Neuron (in vitro differentiated cells): Measurements from ENCODE around the gene CRYAA.

Experiments
- H2AFZ ChIP-seq: one replicate; pipeline ENCODE4 v1.6.1; 2013; ENCODE audit warnings: low read depth, mild to moderate bottlenecking, inconsistent platforms, low read length, moderate library complexity
- H3K27me3 ChIP-seq: one replicate; pipeline ENCODE4 v1.6.1; 2013; ENCODE audit warnings: low read length; ENCODE audit not compliant: insufficient read depth
- H3K36me3 ChIP-seq: one replicate; pipeline ENCODE4 v1.6.1; 2013; ENCODE audit warnings: low read length; ENCODE audit not compliant: insufficient read depth
- H3K4me1 ChIP-seq: one replicate; pipeline ENCODE4 v1.6.1; 2013; ENCODE audit warnings: low read length; ENCODE audit not compliant: insufficient read depth
- H3K4me3 ChIP-seq: 2 replicates; pipeline ENCODE4 v1.5.1; 2013; ENCODE audit warnings: mild to moderate bottlenecking, low read length, moderate library complexity
- H3K9me3 ChIP-seq: one replicate; pipeline ENCODE4 v1.6.1; 2013; ENCODE audit warnings: low read length

The CRYAA gene

DNA sequence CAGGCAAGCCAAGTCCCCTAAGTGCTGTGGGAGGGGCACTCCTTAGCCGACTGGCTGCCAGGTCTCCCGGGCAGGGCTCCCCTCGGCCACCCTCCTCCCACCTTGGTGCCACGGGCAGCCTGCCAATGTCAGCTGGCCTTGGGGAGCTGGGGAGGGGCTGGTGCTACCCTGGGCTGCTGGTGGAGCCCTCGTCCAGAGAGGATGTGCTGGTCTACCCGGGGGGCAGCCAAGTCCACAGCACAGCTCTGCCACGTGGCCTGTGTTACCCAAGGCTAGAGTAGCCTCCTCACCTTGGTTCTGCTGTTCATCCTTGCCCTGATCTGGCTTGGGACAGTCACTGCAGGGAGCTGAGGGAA lies 42.9 kb downstream of the CRYAA start:
- H2AFZ ChIP-seq, result no peak overlapping the region
- H3K9me3 ChIP-seq, result no peaks in the 10 kb centered on the region
- peaks cover 3% of the 10 kb centered on the region for H3K4me1 ChIP-seq
- H3K4me3 ChIP-seq, result no peak overlapping the region
- no peaks in the 10 kb centered on the region for H3K27me3 ChIP-seq
- H3K36me3 ChIP-seq, result no peaks in the 10 kb centered on the region
